Measurements from ENCODE around the gene PARD6B.
"Not testable (repeated sequence)": the region's sequence is repeated elsewhere in the genome, so short reads cannot be mapped to it uniquely, and the experiment has no call there.

- not testable (repeated sequence) for TF ChIP-seq EZH2phosphoT487 (conservative IDR thresholded peaks at IDR 0.05; ENCODE audit: low read length); CTCF (IDR thresholded peaks at IDR 0.05; ENCODE audit: insufficient read depth, low read length, poor library complexity, severe bottlenecking)
Observed at GRCh38 chr20:50771419-50772080, 40.2 kb downstream of the PARD6B start.

Measured in SU-DHL-6 (cell line).